Measurements from ENCODE around the gene TRIB2.

DNA sequence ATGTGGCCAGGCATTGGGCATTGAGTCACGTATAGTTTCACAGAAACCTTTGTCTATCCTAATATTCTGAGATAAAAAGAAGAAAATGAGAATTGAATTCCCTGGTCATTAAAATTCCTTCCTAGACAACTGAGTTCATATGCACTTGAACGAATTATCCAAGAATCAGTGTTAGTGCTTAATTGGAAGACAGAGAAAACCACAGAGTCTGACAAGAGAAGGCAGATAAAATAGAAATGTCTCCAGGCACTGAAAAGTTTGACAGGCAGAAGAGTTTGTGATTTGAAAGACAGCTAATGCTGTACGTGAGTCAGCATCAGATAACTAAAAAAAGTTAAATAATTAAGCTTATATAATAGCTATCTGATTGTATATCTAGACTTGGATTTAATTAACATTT lies 47.7 kb upstream of the TRIB2 start:
- TF ChIP-seq SUZ12 (IDR thresholded peaks at IDR 0.05) (no peak), TARDBP (IDR thresholded peaks at IDR 0.05) (no peak), PKNOX1 (IDR thresholded peaks at IDR 0.05) (no peak), SP1 (IDR thresholded peaks at IDR 0.05) (no peak), ARNT (IDR thresholded peaks at IDR 0.05) (no peak), BHLHE40 (IDR thresholded peaks at IDR 0.05; ENCODE audit: borderline replicate concordance) (no peak), ELF4 (IDR thresholded peaks at IDR 0.05) (no peak)
